Measurements from ENCODE around the gene PROM1.
A peak's percentile ranks its signal among the peaks of the same experiment; 100 is the strongest.

PROM1 gene

DNA sequence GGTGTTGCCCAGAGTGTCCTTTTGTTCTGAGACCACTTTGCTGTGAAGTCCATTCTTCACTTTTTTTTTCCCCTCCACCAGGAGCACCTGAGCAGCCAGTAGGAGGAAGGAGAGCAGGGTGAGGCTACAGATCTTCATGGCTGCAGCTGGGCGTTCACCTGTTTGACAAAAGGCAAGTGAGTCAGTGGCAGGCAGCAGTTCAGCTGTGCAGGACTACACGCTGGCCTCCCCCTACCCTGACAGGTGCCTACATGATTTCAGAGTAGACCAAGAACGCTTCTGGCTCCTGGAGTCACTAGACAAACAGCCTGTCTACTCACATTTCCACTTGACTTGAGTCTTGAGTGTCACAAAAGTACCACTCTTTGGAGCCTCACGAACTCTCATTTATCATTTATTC is 147.3 kb downstream of the PROM1 start:
- no peak for FAIRE-seq

DNA sequence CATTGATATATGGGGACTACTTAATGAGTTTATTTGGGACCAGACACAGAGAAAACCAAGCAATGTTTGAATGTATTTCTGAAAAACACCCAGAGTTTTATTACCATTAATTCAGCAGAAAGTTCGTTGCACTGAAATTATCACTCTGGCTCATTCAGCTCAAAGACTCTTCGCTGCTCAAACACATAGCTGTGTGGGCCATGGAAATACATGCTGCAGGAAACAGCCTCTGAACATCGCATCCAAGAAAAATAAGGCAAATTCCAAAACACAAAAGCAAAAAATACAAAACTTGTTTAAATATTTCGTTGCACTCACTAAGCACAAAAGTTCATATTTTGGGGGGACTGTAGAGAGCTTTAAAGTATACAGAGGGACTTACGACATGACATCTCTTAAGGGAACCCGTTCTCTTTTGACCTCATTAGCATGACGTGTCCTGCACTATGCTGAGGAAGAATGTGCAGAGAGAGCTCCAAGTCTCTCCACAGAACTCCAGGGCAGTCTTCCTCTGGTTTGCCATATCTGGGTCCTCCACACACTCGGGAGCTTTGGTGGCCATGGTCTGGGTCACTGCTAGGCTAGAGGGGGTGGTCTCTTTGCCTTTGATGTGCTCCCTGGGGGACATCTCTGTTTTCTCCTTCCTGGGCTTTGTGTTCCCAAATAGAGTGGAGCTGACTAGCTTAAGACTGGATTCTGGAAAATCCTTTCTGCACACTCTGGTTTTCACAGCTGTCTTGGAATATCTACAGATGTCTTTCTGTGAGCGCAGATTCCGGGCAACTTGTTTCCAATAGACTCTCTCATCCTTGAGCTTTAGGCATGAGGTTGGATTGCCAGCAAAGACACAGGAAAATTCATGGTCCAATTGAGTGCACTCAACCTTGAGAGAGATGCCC is 148.1 kb downstream of the PROM1 start:
- FAIRE-seq, result no peak

DNA sequence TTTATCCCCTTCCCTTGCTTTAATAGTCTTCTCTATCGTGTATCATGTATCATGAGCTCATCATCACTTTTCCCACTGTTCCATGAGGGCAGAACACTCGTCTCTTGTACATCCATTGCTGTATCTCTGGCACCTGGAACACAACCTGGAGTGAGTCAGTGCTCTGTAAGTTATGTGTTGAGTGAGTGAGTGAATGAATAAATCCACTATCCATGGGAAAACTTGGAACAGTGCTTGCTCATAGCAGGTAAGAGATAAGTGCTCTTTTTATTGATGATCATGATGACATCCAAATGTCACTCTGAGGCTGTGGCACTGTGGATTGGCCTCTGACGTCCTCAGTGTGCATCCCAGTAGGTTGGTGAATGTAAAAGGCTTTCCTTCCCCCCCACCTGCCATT is 149.6 kb downstream of the PROM1 start:
- FAIRE-seq, result no peak

DNA sequence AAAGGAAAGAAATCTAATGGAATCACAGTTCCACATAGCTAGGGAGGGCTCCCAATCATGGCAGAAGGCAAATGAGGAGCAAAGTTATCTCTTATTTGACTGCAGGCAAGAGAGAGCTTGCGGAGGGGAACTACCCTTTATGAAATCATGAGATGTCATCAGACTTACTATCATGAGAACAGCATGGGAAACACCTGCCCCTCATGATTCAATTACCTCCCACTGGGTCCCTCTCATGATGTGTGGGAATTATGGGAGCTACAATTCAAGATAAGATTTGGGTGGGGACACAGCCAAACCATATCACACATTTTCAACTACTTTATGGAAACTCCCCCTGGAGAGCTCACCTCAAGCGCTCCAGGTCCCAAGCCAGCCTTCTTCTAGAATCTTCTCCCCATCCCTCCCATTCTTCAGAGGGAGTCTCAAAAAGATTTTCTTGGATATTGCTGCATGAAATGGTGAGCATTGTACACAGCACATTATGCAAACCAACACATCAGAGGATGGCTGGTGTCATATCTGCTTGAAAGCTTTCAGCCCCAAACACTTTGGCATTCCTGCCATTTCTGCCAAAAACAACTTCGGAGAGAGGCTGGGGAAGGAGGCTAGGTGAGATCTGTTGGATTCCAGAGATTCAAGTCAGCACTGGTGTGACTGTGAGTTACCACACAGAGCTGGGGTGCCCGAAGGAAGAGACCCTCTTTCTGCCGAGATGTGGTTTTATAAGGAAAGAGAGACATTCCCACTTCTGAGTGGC is 152.2 kb downstream of the PROM1 start:
- FAIRE-seq, result no peak

DNA sequence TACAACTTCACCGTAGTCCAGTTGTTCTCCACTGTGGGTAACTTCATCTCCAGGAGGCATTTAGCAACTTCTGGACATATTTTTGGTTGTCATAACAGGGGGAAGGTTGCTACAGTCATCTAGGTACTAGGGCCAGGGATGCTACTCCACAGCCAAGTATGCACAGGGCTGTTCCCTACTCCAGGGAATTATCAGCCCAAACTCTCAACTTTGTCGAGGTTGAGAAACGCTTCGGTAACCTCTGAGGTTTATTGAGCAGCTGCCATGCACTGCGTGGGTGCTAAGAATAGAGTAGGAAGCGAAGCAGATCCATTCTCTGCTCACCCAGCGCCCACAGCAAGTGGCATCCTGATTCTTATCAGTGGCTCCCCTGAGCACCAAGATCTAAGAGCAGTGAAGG is 153.5 kb downstream of the PROM1 start:
- FAIRE-seq, result no peak

DNA sequence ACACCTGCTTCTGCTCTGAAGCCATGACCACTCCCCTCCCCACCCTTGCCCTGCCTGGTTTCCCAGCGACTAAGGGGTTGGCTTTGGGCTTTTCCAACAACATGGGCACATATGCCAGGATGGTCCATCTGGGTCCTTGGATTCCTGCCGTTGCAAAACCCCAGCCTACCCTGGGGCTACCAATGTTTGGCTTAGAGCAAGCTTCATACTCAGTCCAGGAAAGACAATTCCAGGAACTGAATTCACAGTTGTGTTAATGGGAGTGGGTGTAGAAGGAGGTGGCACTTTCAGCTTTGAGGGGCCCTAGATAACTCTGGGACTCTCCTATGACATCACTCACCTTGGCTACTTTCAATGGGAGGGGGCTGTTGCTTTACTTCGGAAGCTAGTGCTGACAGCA is 154.3 kb downstream of the PROM1 start:
- FAIRE-seq, result no peak

DNA sequence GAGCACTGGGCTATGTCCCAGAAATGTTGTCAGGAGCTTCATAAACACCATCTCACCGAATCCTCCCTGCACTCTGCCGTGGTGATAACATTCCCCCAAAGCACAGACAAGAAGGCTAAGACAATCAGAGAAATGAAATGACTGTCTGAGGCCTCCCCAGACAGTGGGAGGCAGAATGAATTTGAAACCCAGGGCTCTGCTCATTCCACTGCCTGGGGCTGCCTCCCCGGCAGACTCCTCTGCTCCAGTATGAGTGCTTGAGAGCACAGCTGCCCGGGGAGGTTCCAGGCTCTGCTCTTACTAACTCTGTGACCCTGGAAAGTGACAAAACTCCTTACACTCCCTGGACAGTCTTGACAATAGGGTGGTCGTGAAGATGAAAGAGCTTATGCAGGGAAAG is 154.9 kb downstream of the PROM1 start:
- no peak for FAIRE-seq

DNA sequence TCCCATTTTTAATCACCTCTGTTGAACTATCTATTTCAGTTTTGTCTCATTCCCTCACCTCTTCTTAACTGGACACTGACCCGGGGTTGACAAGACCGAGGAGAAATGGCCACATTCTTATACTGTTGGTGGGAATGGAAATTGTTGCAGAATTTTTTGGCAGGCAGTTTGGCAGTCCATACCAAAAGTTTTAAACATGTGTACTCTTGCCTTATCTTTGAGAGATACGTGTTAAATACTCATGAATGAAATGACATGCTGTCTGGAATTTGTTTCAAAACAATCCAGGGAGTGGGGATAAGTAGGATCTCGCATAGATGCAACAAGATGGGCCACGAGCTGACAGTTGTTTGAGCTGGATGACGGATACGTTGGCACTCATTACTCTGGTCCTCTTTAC is 157.3 kb downstream of the PROM1 start:
- no peak for FAIRE-seq

DNA sequence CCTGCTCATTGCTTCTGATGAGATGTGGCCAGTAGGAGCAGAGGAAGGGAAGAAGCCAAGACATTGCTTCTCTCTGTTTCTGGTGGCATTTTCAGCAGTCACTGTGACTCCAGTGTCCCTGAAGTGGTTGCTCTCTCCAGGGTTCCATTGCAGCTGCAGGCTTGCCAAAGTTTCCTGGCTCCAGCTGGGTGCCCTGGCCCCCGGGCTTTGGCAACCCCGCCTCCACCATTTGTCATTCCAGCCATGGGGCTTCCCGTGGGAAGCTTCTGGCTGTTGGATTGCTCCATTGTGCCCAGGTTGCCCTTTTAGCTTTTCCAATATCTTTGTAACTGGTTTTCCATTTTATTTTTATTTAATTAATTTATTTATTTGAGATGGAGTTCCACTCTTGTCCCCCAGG is 158.0 kb downstream of the PROM1 start:
- no peak for FAIRE-seq

DNA sequence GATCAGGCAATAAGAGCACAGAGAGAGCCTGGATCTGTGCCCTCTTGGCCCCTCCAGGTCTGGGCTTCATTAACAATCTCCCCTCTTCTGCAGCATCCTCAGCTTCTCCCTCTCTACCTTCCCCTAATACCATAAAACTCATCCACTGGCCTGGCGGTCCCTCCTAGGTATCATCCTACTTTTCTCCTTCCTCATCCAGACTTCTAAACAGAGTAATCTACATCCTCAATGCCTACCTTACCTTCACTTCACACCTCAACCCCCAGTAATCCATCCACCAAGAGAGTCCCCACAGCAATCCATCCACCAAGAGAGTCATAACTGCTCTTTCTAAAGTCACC is 162.3 kb downstream of the PROM1 start:
- no peak for FAIRE-seq

DNA sequence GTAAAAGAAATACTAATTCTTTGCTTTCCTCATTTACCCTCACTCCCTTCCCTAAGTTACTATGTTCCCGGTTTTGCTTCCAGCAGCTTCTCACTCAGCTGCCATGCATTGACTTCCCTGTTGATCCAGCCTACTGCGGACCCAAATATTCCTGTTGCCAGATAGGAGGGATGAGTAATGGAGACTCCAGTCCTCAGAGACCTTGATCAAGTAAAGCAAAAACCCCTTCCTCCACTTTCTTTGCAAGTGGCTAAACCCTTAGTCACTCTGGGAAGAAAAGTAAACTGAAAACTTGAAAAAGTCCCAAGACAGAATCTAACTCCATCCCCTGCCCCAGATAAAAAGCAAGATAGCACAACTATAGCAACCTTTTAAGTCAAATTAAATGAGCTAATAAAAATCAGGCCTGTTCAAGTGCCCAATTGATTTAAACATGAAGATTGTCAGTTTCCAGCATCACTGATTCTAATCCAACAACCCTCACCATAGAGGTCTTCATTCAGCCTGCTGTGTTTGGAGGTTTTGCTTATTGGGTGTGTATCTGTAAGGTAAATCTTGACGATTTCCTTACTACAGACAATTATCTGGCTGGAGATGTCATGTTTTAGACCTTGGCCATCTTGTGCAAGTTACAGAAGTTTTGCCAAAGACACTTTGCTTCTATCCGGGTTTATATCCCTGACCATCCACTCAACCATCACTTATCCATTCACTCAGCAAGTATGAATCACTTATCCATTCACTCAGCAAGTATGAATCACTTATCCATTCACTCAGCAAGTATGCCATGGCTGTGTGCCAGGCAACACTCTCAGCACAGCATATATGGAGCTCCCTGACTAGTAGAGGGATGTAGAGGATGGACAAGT is 162.9 kb downstream of the PROM1 start:
- peak; percentile 93 for FAIRE-seq

DNA sequence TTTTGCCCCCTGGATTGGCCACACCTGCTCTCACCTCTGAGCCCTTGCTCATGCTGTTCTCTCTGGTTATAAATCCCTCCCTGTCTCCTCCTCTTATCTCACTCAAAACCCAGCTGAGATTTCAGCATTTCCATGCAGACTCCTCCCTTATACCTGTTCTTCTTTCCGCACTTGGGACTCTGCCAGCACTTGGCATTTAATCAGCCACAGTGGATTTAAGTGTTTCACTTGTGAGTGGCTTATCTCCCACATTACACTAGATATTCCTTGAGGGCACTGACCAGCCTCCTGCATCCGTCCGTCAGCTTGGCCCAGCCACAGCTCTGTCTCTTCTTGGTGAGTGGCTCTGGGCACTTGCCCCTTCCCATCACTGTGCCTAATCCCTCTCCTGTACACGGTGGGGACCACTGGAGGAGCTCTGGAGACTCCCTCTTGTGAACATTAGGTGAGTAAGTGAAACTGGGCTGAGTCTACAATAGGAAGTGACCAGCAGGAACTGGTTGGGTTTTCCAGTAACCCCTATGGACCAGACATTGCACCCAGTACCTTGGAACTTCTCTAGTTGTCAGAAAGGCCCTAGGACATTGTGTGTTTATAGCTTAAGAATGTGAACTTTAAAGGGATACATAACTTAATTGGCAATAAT is 165.2 kb downstream of the PROM1 start:
- no peak for FAIRE-seq

Measured in islet of Langerhans (tissue), 1 donor.